HepG2 (cell line): ENCODE data around the gene DAAM1. TPM values are rescaled to one million over a fixed set of nuclear protein-coding genes. Genes with fewer than 3 reads are reported as not detected.

ENCODE experiments used
- CREM ChIP-seq, 2 experiments: sonication (generic) in 1 of 2; formaldehyde crosslinking in 1 of 2; IDR thresholded peaks; 2 replicates each; pipeline versions ENCODE4 v1.4.0 to v1.6.1; 2016 to 2020; ENCODE audit warnings: antibody characterized with exemption in 1 of 2, mild to moderate bottlenecking in 1 of 2, missing genetic modification reagents in 1 of 2
- HDAC1 ChIP-seq: sonication (generic); formaldehyde crosslinking; IDR thresholded peaks from 2 replicates; pipeline ENCODE4 v1.5.1; 2020; ENCODE audit warnings: mild to moderate bottlenecking, missing genetic modification reagents
- JUND ChIP-seq: sonication (generic); formaldehyde crosslinking; IDR thresholded peaks from 2 replicates; pipeline ENCODE4 v1.8.0; 2022; ENCODE audit warnings: mild to moderate bottlenecking, missing genetic modification reagents
- PHF21A ChIP-seq: sonication (generic); formaldehyde crosslinking; IDR thresholded peaks from 2 replicates; pipeline ENCODE4 v1.5.0; 2020; ENCODE audit warnings: mild to moderate bottlenecking, missing genetic modification reagents
- PPARG ChIP-seq: conservative IDR thresholded peaks from 2 replicates; pipeline ENCODE4 v1.6.1; 2016; ENCODE audit warnings: missing biosample characterization, missing genetic modification reagents
- RFX1 ChIP-seq: fragments of 450-650 bp; IDR thresholded peaks from 2 replicates; pipeline ENCODE4 v1.6.1; 2017
- SIN3A ChIP-seq: IDR thresholded peaks from 2 replicates; pipeline ENCODE4 v1.6.1; 2011; ENCODE audit warnings: low read depth, mild to moderate bottlenecking, control low read depth, low read length, borderline replicate concordance
- SIX1 ChIP-seq: sonication (generic); formaldehyde crosslinking; IDR thresholded peaks from 2 replicates; pipeline ENCODE4 v1.4.0; 2020; ENCODE audit warnings: missing genetic modification reagents, borderline replicate concordance
- SNAI1 ChIP-seq: sonication (generic); formaldehyde crosslinking; IDR thresholded peaks from 2 replicates; pipeline ENCODE4 v1.5.0; 2020; ENCODE audit warnings: mild to moderate bottlenecking, missing genetic modification reagents, borderline replicate concordance
- SOX13 ChIP-seq, 3 experiments: fragments of 450-650 bp in 1 of 3; sonication (generic) in 1 of 3; formaldehyde crosslinking in 1 of 3; IDR thresholded peaks in 2 of 3; conservative IDR thresholded peaks in 1 of 3; 2 replicates each; pipeline versions ENCODE4 v1.5.0 to v1.6.1; 2016 to 2020; ENCODE audit warnings: antibody characterized with exemption in 1 of 3, mild to moderate bottlenecking in 1 of 3, missing compliant biosample characterization in 1 of 3, missing genetic modification reagents in 1 of 3, moderate library complexity in 1 of 3
- SP4 ChIP-seq: sonication (generic); formaldehyde crosslinking; IDR thresholded peaks from 2 replicates; pipeline ENCODE4 v1.8.1; 2023; ENCODE audit warnings: mild to moderate bottlenecking, missing genetic modification reagents
- ZNF788 ChIP-seq: sonication (generic); formaldehyde crosslinking; IDR thresholded peaks from 2 replicates; pipeline ENCODE4 v1.5.0; 2020; ENCODE audit warnings: mild to moderate bottlenecking, missing genetic modification reagents, borderline replicate concordance
- ZNF891 ChIP-seq: sonication (generic); formaldehyde crosslinking; IDR thresholded peaks from 2 replicates; pipeline ENCODE4 v1.5.0; 2020; ENCODE audit warnings: mild to moderate bottlenecking, missing genetic modification reagents
- polyA plus RNA-seq, 8 experiments: library from polyadenylated mRNA; depleted of rRNA in 3 of 8; stranded (reverse) in 7 of 8; unstranded in 1 of 8; fragments of >200 nt; fragmentation: Illumina TruSeq in 4 of 8; extraction: Trizol in 4 of 8; gene quantifications; 2 replicates each; pipeline versions ENCODE4 v1.2.1 to v1.2.3, GENCODE V29; 2011 to 2016; ENCODE audit warnings: low read depth in 4 of 8, missing spikeins in 1 of 8, mixed read lengths in 1 of 8; ENCODE audit not compliant: insufficient read depth in 1 of 8
- total RNA-seq, 5 experiments: library from RNA; depleted of rRNA; stranded (reverse); fragments of >200 nt; fragmentation: Illumina TruSeq; extraction: Trizol; gene quantifications; 2 replicates each; pipeline ENCODE4 v1.2.3, GENCODE V29; 2016; ENCODE audit warnings: low read depth in 1 of 5
- TF ChIP-seq, protein P1 (sequence below): sonication (generic); formaldehyde crosslinking; IDR thresholded peaks from 2 replicates; pipeline ENCODE4 v1.5.1; 2020; ENCODE audit warnings: mild to moderate bottlenecking, moderate library complexity, missing genetic modification reagents
- TF ChIP-seq, protein P2 (sequence below): IDR thresholded peaks from 2 replicates; pipeline ENCODE4 v1.6.1; 2016; ENCODE audit warnings: mild to moderate bottlenecking
- TF ChIP-seq, protein P3 (sequence below): sonication (generic); formaldehyde crosslinking; IDR thresholded peaks from 2 replicates; pipeline ENCODE4 v1.4.0; 2020; ENCODE audit warnings: missing genetic modification reagents
- TF ChIP-seq, protein P4 (sequence below): sonication (generic); formaldehyde crosslinking; IDR thresholded peaks from 2 replicates; pipeline ENCODE4 v1.4.0; 2020; ENCODE audit warnings: missing genetic modification reagents, borderline replicate concordance
- TF ChIP-seq, protein P5 (sequence below): IDR thresholded peaks from 2 replicates; pipeline ENCODE4 v1.6.1; 2012; ENCODE audit warnings: low read depth, low read length, improper control_type of control experiment

The DAAM1 gene
- total and polyA plus RNA-seq, 2 of the 13 experiments (the other 11 are each of a cell fraction or from before 2014, with no cell fraction given) = 10.9 to 24.5 TPM

DNA sequence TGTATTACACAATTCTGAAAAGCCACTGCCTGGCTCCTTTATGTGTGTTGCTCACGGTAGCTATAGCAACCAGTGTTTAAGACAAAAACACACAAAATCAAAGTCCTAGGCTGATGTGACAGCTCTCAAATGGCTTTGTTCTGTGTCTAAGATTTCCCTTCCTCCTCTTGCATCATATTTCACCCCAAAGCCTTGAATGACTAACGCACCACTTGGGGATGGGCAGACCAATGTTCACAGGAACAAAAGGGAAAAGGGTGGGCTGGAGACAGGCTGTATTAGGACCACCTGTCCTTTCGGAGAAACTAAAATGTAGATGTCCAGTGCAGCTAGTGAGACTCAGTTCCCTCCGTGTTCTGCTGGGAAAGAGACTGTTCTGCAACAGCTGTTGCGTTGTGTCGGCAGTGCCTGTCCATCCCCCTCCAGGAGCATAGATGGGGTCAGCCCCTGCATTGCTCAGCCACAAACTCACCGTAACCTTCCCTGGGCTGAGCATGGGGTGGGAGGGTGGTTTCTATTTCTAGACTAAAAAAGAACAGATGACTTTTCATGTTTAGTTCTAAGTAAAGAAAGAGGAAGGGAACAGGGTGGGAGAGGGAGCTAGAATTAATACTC, 26.8 kb upstream of the DAAM1 start (continued):
- TF ChIP-seq, protein P1, sequence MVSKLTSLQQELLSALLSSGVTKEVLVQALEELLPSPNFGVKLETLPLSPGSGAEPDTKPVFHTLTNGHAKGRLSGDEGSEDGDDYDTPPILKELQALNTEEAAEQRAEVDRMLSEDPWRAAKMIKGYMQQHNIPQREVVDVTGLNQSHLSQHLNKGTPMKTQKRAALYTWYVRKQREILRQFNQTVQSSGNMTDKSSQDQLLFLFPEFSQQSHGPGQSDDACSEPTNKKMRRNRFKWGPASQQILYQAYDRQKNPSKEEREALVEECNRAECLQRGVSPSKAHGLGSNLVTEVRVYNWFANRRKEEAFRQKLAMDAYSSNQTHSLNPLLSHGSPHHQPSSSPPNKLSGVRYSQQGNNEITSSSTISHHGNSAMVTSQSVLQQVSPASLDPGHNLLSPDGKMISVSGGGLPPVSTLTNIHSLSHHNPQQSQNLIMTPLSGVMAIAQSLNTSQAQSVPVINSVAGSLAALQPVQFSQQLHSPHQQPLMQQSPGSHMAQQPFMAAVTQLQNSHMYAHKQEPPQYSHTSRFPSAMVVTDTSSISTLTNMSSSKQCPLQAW = peak; percentile 80
- TF ChIP-seq SP4 = 0 out of 2 replicates have a peak, but pooled peaks have one; percentile 31
- TF ChIP-seq JUND = peak; percentile 48
- peak; percentile 64; the same call in 1 of the 2 replicates for TF ChIP-seq ZNF788
- TF ChIP-seq PPARG = 0 out of 2 replicates have a peak, but pooled peaks have one; percentile 50
- TF ChIP-seq, protein P2, sequence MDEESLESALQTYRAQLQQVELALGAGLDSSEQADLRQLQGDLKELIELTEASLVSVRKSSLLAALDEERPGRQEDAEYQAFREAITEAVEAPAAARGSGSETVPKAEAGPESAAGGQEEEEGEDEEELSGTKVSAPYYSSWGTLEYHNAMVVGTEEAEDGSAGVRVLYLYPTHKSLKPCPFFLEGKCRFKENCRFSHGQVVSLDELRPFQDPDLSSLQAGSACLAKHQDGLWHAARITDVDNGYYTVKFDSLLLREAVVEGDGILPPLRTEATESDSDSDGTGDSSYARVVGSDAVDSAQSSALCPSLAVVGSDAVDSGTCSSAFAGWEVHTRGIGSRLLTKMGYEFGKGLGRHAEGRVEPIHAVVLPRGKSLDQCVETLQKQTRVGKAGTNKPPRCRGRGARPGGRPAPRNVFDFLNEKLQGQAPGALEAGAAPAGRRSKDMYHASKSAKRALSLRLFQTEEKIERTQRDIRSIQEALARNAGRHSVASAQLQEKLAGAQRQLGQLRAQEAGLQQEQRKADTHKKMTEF = peak; percentile 66; the same call in 1 of the 2 replicates
- peak; percentile 93 for TF ChIP-seq RFX1
- TF ChIP-seq, protein P3, sequence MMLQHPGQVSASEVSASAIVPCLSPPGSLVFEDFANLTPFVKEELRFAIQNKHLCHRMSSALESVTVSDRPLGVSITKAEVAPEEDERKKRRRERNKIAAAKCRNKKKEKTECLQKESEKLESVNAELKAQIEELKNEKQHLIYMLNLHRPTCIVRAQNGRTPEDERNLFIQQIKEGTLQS = peak; percentile 58; the same call in 1 of the 2 replicates
- TF ChIP-seq SIN3A = 0 out of 2 replicates have a peak, but pooled peaks have one; percentile 26
- TF ChIP-seq, protein P4, sequence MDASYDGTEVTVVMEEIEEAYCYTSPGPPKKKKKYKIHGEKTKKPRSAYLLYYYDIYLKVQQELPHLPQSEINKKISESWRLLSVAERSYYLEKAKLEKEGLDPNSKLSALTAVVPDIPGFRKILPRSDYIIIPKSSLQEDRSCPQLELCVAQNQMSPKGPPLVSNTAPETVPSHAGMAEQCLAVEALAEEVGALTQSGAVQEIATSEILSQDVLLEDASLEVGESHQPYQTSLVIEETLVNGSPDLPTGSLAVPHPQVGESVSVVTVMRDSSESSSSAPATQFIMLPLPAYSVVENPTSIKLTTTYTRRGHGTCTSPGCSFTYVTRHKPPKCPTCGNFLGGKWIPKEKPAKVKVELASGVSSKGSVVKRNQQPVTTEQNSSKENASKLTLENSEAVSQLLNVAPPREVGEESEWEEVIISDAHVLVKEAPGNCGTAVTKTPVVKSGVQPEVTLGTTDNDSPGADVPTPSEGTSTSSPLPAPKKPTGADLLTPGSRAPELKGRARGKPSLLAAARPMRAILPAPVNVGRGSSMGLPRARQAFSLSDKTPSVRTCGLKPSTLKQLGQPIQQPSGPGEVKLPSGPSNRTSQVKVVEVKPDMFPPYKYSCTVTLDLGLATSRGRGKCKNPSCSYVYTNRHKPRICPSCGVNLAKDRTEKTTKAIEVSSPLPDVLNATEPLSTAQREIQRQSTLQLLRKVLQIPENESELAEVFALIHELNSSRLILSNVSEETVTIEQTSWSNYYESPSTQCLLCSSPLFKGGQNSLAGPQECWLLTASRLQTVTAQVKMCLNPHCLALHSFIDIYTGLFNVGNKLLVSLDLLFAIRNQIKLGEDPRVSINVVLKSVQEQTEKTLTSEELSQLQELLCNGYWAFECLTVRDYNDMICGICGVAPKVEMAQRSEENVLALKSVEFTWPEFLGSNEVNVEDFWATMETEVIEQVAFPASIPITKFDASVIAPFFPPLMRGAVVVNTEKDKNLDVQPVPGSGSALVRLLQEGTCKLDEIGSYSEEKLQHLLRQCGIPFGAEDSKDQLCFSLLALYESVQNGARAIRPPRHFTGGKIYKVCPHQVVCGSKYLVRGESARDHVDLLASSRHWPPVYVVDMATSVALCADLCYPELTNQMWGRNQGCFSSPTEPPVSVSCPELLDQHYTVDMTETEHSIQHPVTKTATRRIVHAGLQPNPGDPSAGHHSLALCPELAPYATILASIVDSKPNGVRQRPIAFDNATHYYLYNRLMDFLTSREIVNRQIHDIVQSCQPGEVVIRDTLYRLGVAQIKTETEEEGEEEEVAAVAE = no peak
- 0 out of 2 replicates have a peak, but pooled peaks have one; percentile 36 for TF ChIP-seq CREM (IDR thresholded peaks at IDR 0.05)
- TF ChIP-seq CREM (CRISPR knock-in tag; IDR thresholded peaks at IDR 0.05) = no peak
- no peak for TF ChIP-seq ZNF891 (CRISPR knock-in tag)
- TF ChIP-seq SOX13 (IDR thresholded peaks at IDR 0.05) = peak; percentile 56
- TF ChIP-seq SOX13 (CRISPR knock-in tag; conservative IDR thresholded peaks at IDR 0.05 in 1 of 2, IDR thresholded peaks at IDR 0.05 in 1 of 2) = peak in 1 of 2 experiments; percentile 93; a peak in 2 of 4 replicates
- peak; percentile 79; the same call in 1 of the 2 replicates for TF ChIP-seq SIX1 (CRISPR knock-in tag)
- TF ChIP-seq PHF21A (CRISPR knock-in tag) = peak; percentile 36; the same call in 1 of the 2 replicates
- no peak for TF ChIP-seq SNAI1 (CRISPR knock-in tag)
- TF ChIP-seq, protein P5, sequence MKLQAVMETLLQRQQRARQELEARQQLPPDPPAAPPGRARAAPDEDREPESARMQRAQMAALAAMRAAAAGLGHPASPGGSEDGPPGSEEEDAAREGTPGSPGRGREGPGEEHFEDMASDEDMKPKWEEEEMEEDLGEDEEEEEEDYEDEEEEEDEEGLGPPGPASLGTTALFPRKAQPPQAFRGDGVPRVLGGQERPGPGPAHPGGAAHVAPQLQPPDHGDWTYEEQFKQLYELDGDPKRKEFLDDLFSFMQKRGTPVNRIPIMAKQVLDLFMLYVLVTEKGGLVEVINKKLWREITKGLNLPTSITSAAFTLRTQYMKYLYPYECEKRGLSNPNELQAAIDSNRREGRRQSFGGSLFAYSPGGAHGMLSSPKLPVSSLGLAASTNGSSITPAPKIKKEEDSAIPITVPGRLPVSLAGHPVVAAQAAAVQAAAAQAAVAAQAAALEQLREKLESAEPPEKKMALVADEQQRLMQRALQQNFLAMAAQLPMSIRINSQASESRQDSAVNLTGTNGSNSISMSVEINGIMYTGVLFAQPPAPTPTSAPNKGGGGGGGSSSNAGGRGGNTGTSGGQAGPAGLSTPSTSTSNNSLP = peak; percentile 87
- TF ChIP-seq HDAC1 = no peak
